H54 (cell line): Measurements from ENCODE around the gene CFAP157.

Experiments used
- DNase-seq: peaks from one replicate; pipeline ENCODE4 v3.0.0; 2011; ENCODE audit warnings: low spot score, mixed read lengths; ENCODE audit not compliant: insufficient read length
- FAIRE-seq: peaks from 3 replicates; lab custom pipeline; 2011; peaks lifted over from hg19 to GRCh38; lab: Jason Lieb, UNC
- POLR2A ChIP-seq: IDR thresholded peaks from 2 replicates; pipeline ENCODE4 v1.6.1; 2011; ENCODE audit warnings: low read depth, mild to moderate bottlenecking, low read length

CFAP157 gene

GRCh38 chr9:127729522-127730256, 22.9 kb downstream of the CFAP157 start:
- no peak for TF ChIP-seq POLR2A
- DNase-seq (no peak), FAIRE-seq (no peak)

DNA sequence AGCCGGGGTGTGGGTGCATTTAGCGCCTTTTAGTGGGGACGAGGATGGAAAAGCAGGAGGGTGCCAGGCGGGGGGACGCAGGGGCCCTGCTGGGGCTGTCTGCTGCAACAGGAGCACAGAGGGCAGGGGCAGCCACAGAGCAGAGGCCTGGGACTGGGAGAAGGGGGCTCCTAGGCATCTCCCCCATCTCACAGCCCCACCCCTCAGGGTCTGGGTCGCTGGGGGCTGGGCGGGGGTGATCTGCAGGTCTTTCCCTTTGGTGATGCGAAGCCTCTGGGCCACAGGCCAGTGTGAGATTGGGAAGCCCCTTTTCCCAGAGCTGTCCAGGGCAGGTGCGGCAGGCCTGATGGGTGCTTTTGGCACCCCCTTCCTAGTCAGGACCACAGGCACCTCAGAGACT, 23.5 kb downstream of the CFAP157 start:
- DNase-seq (no peak), FAIRE-seq (no peak)
- no peak for TF ChIP-seq POLR2A

- TF ChIP-seq POLR2A: no peak
- DNase-seq: no peak
- FAIRE-seq: no peak
Measured at GRCh38 chr9:127730799-127731410, 24.1 kb downstream of the CFAP157 start.

- no peak for FAIRE-seq
- TF ChIP-seq POLR2A: no peak
- no peak for DNase-seq
Measured at GRCh38 chr9:127731938-127732337, 25.1 kb downstream of the CFAP157 start.

DNA sequence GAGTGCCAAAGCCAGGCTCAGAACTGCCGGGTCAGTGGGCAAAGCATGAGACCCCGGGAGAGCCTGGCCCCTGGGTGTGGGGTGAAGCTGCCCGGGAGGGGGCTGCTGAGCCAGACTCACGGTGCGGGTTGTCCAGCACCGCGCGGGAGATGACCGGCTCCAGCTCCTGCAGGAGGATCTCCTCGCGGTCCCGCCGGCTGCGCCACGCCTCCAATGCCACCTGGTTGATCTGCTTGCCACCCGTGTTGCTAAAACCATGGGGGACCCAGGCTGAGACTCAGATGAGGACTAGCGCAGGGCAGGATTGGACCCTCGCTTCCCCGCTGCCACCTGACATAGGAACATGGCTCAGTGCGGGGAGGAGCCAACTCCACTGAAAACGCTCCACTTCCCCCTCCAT, 25.7 kb downstream of the CFAP157 start:
- TF ChIP-seq POLR2A: no peak
- FAIRE-seq (no peak), DNase-seq (no peak)

DNA sequence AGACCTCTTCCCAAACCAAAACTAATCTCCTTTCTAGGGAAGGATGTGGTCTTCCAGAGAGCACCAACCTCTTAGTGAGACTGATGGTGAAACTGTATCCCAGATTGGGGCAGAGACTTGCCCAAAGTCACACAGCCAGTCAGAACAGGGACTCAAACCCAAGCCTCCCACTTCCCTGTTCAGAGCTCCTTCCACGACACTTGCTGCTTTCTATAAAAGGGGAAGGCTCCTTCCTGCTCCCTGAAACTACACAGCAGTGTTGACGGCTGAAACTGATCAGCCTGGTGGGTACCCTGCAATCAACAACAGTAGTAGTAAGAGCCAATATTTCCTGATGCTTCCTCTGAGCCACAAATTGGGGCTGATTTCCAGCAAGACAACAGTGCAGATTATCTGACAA, 26.8 kb downstream of the CFAP157 start:
- DNase-seq (no peak), FAIRE-seq (no peak)
- TF ChIP-seq POLR2A: no peak

- DNase-seq: no peak
- no peak for FAIRE-seq
- no peak for TF ChIP-seq POLR2A
Measured at GRCh38 chr9:127734247-127734746, 27.5 kb downstream of the CFAP157 start.

- FAIRE-seq (peak; percentile 79), DNase-seq (peak; percentile 99)
- peak; percentile 84 for TF ChIP-seq POLR2A
Measured at GRCh38 chr9:127734747-127735529, 28.1 kb downstream of the CFAP157 start, which contains the start of gene TOR2A. Gene TOR2A, minus strand, starts transcription at chr9:127735294. Its CDS starts 24 bp downstream, at chr9:127735270.

DNA sequence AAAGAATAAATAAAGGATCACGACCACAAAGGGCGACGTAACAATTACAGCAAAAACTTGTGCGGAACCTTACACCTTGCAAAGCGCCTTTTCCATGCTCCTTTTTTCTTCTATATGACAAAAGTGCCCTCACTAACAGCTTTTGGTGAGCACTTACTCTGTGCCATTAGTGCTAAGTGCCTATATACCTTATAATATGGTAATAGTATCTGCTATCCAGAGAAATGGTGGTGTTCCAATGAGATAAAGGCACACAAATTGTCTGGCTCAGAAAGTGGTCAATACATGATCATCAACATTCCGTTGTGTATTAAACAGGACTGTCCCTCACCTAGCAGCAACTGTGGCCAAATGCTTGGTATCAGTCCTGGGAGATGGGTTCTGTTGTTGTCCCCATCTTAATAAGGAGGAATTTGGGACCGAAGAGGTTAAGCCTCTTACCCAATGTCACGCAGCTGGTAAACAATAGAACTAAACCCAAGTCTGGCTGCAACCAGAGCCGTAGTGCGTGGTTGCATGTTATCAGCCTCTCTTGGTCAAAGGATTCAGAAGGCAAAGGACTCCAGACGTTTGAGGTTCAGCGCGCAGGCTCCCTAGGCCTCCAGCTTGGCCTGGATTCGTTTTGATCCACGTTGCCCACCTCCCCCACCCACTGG, 28.9 kb downstream of the CFAP157 start:
- DNase-seq (no peak), FAIRE-seq (no peak)
- no peak for TF ChIP-seq POLR2A

DNA sequence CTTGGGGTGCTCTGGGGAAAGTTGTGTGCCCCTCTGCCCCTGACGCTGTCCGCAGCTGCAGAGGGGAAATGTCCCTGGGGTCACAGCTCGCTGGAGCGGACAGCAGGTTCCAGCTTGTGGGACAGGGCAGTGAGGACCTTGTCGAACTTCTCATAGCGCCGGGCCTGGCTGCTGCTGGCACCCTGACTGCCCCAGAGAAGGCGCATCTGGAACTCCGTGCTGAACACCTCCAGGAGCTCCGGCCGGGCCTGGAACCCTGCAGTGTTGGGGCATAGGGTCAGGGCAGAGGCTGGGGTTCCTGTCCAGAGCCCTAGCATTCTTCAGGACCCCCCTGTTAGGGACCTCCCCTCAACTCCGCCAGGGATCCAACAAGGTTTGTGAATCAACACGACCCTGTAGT, 31.9 kb downstream of the CFAP157 start:
- FAIRE-seq: no peak
- no peak for DNase-seq
- no peak for TF ChIP-seq POLR2A

GRCh38 chr9:127739614-127740330, 33.0 kb downstream of the CFAP157 start:
- DNase-seq (no peak), FAIRE-seq (no peak)
- TF ChIP-seq POLR2A: 0 out of 2 replicates have a peak, but pooled peaks have one; percentile 19

- no peak for TF ChIP-seq POLR2A
- FAIRE-seq: no peak
- DNase-seq: peak; percentile 89
Measured at GRCh38 chr9:127741831-127742434, 35.1 kb downstream of the CFAP157 start.
